ENCODE measurements around the gene GPR84. TPM values are rescaled to one million over a fixed set of nuclear protein-coding genes. Genes with fewer than 3 reads are reported as not detected.

The GPR84 gene
- polyA plus RNA-seq, 1 of the 3 experiments (the other 2 are of a cell fraction) = 0.03 TPM

DNA sequence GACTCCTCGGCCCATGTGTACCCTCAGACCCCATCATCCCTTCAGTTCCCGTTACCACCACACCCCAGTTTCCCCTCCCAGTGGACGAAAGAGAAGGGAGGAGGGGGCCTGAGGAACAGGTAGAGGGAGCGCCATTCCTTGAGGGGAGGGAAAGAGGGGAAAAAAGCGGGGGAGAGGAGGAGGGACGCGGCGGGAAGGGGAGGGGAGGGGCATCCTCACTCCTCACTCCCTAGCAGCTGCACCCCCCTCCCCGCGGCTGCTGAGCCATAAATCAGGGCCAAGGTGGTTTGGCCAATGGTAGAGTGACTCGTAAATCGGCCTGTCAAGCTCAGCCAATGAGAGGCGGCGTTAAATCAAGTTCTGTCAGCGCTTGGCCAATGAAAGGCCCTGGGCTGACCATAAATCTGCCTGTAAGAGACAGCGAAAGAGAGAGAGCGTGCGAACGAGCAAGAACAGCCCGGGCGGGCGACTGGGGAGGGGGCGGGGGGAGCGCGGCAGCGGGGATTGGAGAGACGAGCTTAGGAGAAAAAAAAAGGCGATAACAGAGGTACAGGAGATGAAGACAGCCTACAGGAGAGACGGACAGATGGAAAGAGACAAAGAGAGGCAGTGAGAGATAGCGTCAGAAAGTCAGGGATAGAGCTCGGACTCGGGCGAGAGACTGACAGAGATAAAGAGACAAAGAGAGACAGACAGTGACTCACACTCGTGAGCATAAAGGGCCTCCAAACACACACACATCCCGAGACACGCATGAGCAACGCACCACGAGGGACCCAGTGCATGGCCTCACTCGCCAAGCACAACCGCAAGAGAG, 5.1 kb downstream of the GPR84 start (continued):
- TF ChIP-seq FOXM1 (IDR thresholded peaks at IDR 0.05; ENCODE audit: low read depth) (no peak; the same call in 1 of the 2 replicates), MEF2A (IDR thresholded peaks at IDR 0.05; ENCODE audit: borderline replicate concordance, low read depth) (no peak; the same call in 1 of the 2 replicates), SIN3A (IDR thresholded peaks at IDR 0.05; ENCODE audit: borderline replicate concordance, low read depth, low read length) (peak; percentile 99), RAD21 (IDR thresholded peaks at IDR 0.05; ENCODE audit: low read length) (no peak), CTCF (IDR thresholded peaks at IDR 0.05) (no peak), NFIC (IDR thresholded peaks at IDR 0.05; ENCODE audit: borderline replicate concordance) (peak; percentile 40; the same call in 1 of the 2 replicates), GATA2 (CRISPR knock-in tag; IDR thresholded peaks at IDR 0.05) (no peak), CHD2 (IDR thresholded peaks at IDR 0.05; ENCODE audit: low read length, partially characterized antibody) (peak; percentile 93), SMC3 (IDR thresholded peaks at IDR 0.05; ENCODE audit: low read depth, low read length) (no peak)
- TF ChIP-seq, protein P1, sequence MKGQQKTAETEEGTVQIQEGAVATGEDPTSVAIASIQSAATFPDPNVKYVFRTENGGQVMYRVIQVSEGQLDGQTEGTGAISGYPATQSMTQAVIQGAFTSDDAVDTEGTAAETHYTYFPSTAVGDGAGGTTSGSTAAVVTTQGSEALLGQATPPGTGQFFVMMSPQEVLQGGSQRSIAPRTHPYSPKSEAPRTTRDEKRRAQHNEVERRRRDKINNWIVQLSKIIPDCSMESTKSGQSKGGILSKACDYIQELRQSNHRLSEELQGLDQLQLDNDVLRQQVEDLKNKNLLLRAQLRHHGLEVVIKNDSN (IDR thresholded peaks at IDR 0.05; ENCODE audit: borderline replicate concordance, low read depth) = no peak
- TF ChIP-seq, protein P2, sequence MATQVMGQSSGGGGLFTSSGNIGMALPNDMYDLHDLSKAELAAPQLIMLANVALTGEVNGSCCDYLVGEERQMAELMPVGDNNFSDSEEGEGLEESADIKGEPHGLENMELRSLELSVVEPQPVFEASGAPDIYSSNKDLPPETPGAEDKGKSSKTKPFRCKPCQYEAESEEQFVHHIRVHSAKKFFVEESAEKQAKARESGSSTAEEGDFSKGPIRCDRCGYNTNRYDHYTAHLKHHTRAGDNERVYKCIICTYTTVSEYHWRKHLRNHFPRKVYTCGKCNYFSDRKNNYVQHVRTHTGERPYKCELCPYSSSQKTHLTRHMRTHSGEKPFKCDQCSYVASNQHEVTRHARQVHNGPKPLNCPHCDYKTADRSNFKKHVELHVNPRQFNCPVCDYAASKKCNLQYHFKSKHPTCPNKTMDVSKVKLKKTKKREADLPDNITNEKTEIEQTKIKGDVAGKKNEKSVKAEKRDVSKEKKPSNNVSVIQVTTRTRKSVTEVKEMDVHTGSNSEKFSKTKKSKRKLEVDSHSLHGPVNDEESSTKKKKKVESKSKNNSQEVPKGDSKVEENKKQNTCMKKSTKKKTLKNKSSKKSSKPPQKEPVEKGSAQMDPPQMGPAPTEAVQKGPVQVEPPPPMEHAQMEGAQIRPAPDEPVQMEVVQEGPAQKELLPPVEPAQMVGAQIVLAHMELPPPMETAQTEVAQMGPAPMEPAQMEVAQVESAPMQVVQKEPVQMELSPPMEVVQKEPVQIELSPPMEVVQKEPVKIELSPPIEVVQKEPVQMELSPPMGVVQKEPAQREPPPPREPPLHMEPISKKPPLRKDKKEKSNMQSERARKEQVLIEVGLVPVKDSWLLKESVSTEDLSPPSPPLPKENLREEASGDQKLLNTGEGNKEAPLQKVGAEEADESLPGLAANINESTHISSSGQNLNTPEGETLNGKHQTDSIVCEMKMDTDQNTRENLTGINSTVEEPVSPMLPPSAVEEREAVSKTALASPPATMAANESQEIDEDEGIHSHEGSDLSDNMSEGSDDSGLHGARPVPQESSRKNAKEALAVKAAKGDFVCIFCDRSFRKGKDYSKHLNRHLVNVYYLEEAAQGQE (IDR thresholded peaks at IDR 0.05; ENCODE audit: low read depth, low read length) = no peak
